AG04449 (cell line): ENCODE data around the gene MAP3K5.

Experiments
- CTCF ChIA-PET: fragments of 350-600 bp; formaldehyde crosslinking; extraction: SDS; loops from one replicate; lab custom pipeline; 2021; ENCODE audit warnings: antibody characterized with exemption; lab: Yijun Ruan, JAX
- POLR2A ChIA-PET: fragments of 400-600, 350-600 bp; formaldehyde crosslinking; extraction: SDS; loops from one replicate; lab custom pipeline; 2020; ENCODE audit warnings: antibody characterized with exemption, inconsistent platforms; lab: Yijun Ruan, JAX
- DNase-seq: peaks from one replicate; pipeline ENCODE4 v3.0.0-alpha.2; 2010; ENCODE audit warnings: low read depth, low spot score
- H3K4me3 ChIP-seq: 2 replicates; pipeline ENCODE4 v1.5.1; 2011; ENCODE audit warnings: low read depth, mild to moderate bottlenecking, control low read depth, low read length
- TF ChIP-seq, protein P1 (sequence below): IDR thresholded peaks from one replicate; pipeline ENCODE4 v1.5.1; 2011; ENCODE audit warnings: mild to moderate bottlenecking, moderate library complexity, low read length, control low read depth, inconsistent platforms; ENCODE audit not compliant: insufficient read depth; ENCODE audit errors: missing control alignments

MAP3K5 gene

DNA sequence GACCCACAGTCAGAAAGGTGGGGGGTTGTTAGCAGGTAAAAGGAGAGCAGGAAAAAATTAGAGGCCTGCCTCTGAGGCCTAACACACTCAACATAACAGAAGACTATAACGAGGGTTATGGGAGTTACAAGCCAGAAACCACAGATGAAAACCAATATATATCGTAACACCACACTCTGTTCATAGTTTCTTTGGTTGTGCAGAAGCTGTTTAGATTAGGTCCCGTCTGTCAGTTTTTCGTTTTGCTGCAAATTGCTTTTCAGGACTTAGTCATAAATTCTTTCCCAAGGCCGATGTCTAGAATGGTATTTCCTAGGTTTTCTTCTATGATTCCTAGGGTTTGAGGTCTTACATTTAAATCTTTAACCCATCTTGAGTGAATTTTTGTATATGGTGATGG, 3.7 kb upstream of the MAP3K5 start:
- ChIA-PET POLR2A (no interaction called here), CTCF (interaction anchor here (0.8 to 4.4 kb wide), 3 partner anchors 14 to 214 kb away, joined by 3 to 67 read pairs (median 3); no protein-coding TSS in a partner anchor)
- no peak overlapping the region for H3K4me3 ChIP-seq

DNA sequence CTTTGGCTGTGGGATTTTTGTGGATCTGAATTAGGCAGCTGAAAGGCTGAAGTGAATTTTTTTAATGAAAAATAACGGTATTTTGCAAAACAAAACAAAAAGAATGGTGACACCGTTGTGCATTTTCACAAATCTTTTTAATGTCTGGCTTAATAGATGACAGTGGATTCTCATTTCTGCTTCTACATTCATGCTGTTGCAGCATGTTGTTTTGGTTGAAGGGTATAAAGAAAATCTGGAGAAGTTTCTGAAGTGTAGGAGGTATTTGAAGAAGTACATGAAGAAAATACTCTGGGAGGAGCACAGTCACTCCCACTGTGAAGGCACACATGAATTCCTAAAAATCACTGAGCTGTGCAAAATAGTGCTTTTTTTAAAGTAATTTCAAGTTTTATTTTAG, 3.1 kb upstream of the MAP3K5 start:
- CTCF ChIA-PET = interaction anchor here (1.0 to 4.4 kb wide), 5 partner anchors 10 to 211 kb away, joined by 3 to 67 read pairs (median 3); no protein-coding TSS in a partner anchor
- DNase-seq = no peak
- H3K4me3 ChIP-seq = no peak overlapping the region
- TF ChIP-seq, protein P1, sequence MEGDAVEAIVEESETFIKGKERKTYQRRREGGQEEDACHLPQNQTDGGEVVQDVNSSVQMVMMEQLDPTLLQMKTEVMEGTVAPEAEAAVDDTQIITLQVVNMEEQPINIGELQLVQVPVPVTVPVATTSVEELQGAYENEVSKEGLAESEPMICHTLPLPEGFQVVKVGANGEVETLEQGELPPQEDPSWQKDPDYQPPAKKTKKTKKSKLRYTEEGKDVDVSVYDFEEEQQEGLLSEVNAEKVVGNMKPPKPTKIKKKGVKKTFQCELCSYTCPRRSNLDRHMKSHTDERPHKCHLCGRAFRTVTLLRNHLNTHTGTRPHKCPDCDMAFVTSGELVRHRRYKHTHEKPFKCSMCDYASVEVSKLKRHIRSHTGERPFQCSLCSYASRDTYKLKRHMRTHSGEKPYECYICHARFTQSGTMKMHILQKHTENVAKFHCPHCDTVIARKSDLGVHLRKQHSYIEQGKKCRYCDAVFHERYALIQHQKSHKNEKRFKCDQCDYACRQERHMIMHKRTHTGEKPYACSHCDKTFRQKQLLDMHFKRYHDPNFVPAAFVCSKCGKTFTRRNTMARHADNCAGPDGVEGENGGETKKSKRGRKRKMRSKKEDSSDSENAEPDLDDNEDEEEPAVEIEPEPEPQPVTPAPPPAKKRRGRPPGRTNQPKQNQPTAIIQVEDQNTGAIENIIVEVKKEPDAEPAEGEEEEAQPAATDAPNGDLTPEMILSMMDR = no peak
- POLR2A ChIA-PET = interaction anchor here (0.6 kb wide), 1 partner anchor 218 kb away, joined by 3 read pairs; no protein-coding TSS in a partner anchor

More for the DNA sequence above, 3.7 kb upstream of the MAP3K5 start:
- DNase-seq = no peak
- TF ChIP-seq, protein P1 = no peak

DNA sequence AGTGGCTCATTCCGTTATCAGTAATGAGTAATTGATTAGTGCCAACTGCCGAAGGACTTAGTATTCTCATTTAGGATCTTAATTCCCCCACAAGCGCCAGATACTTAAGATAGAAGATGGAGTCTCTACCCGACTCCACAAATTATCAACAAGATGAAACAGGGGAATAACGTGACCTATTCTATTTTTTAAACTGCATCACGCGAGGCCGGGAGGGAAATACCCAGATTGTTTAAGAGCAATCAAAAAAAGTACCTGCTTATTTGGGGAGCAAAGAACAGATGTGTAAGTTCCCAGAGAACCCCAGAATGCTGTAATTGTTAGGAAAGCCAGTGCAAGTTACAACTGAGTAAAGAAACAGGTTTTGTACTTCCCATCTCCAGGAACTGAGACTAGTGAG, 1.1 kb upstream of the MAP3K5 start:
- DNase-seq = no peak
- TF ChIP-seq, protein P1 = no peak
- H3K4me3 ChIP-seq = peak overlapping the region; percentile 86
- CTCF ChIA-PET = interaction anchor here (0.8 to 8.5 kb wide), 24 partner anchors 9 to 237 kb away, joined by 3 to 351 read pairs (median 10); no protein-coding TSS in a partner anchor
- POLR2A ChIA-PET = interaction anchor here (1.4 kb wide), 1 partner anchor 18 kb away, joined by 5 read pairs; no protein-coding TSS in a partner anchor

DNA sequence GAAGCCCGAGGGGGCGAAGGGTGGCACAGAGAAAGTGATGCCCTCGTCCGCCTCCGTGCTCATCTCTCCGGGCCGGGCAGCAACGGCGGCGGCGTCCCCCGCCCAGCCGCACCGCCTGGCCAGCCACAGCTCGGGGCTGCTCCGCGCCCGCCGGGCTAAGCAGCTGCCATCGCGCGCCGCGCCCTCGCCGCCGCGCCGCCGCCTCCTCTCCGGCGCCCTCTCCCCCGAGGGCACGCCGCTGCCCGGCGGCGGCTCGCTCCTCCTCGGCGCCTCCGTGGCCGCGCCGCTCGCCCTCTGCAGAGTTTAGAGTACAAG, 225 bp downstream of the MAP3K5 start:
- ChIA-PET POLR2A (interaction anchor here (0.6 to 1.5 kb wide), 5 partner anchors 19 to 502 kb away, joined by 3 to 11 read pairs (median 3); partner anchors contain the start of gene BCLAF1), CTCF (interaction anchor here (0.6 to 8.5 kb wide), 73 partner anchors 10 to 1341 kb away, joined by 3 to 351 read pairs (median 5); partner anchors contain the start of genes BCLAF1, MAP7 and PEX7)
- no peak for DNase-seq
- TF ChIP-seq, protein P1 = no peak
- H3K4me3 ChIP-seq = peak overlapping the region; percentile 86

DNA sequence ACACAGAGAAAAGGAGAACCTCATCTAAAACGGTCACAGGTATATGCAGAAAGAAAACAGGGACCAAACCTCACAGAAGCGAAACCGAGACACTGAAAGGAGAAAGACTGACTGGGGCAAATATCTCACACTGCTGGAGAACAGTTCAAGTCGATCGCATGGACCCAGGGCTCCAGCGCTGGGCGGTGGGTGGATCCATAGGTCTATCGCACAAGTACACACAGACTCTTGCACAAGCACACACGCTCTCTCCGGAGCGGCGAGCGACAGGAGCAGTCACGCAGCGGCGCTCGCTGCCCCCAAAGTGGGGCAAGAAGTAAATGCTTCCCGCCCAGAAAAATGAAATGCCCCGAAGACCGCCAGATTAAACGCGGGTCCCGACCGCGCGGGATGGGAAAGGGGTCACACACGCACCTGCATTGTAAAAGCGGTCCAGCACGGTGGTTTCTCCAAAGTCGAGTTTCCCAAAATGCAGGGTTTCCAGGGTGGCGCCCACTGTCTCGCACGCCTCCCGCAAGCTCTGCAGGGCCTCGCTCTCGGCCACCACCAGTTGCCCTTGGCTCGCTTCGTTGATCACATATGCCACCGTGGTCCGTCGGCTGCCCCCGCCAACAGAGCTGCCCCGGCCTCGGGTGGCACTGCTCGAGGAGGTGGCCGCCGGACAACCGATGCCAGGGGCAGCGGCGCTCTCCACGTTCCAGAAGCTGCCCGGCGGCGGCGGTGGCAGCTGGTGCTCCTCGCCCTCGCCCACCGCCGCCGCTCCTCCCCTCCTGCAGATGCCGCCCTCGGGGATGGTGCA, 782 bp downstream of the MAP3K5 start:
- ChIA-PET CTCF (interaction anchor here (0.6 to 8.5 kb wide), 69 partner anchors 9 to 1584 kb away, joined by 3 to 351 read pairs (median 5); partner anchors contain the start of genes BCLAF1, MAP7 and PEX7), POLR2A (interaction anchor here (0.6 to 1.5 kb wide), 5 partner anchors 19 to 502 kb away, joined by 3 to 11 read pairs (median 3); partner anchors contain the start of gene BCLAF1)
- DNase-seq = no peak
- peak overlapping the region; percentile 86 for H3K4me3 ChIP-seq
- TF ChIP-seq, protein P1 = no peak
